Measurements from ENCODE around the gene PCCA.

GRCh38 chr13:100510208-100510957 lies 421.5 kb downstream of the PCCA start:
- TF ChIP-seq GATA2 (IDR thresholded peaks at IDR 0.05; ENCODE audit: low read depth, low read length) = peak; percentile 84
- TF ChIP-seq GATA3 (IDR thresholded peaks at IDR 0.05; ENCODE audit: low read depth, low read length) = peak; percentile 92

Measured in SH-SY5Y (cell line).